NAMALWA (cell line): ENCODE data around the gene TRAF3IP3.
A peak's percentile ranks its signal among the peaks of the same experiment; 100 is the strongest.
"Not testable (repeated sequence)": the region's sequence is repeated elsewhere in the genome, so short reads cannot be mapped to it uniquely, and the experiment has no call there.

Experiments used
- DNase-seq: peaks from one replicate; pipeline ENCODE4 v3.0.0-alpha.2; 2015; ENCODE audit warnings: low spot score

The TRAF3IP3 gene

DNA sequence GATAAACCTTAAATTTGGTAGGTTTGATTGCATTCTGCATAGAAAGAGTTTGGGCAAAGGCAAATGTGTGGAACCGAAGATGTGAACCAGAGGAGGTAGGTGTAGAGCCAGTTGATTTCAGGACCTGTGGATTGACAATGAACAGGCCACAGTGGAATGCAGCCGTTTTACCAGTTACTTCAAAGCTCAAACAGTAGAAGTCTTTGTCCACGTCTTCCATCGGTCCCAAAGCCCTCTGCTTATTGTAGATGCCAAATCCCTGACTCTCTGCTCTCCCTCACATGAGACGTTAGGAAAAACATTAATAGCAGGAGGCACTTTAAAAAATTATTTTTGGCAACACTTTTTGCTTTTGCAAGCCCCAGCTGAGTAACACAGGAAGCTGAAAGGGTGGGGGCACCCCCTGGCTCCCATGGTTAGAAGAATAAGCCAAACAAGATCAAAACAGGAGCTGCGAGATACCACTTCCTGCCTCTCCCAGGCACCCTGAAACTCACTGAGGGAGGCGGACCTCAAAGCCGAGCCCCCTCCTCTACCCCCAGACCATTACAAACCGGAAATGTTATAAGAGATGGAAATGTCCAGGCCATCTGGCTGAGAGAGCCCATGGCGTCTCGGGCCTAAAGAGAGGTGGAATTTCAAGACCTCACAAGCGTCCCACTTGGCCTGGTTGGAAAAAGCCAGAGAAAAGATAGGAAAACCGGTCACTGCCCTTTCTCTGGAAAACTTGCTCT is 13.5 kb downstream of the TRAF3IP3 start:
- DNase-seq: peak; percentile 27

DNA sequence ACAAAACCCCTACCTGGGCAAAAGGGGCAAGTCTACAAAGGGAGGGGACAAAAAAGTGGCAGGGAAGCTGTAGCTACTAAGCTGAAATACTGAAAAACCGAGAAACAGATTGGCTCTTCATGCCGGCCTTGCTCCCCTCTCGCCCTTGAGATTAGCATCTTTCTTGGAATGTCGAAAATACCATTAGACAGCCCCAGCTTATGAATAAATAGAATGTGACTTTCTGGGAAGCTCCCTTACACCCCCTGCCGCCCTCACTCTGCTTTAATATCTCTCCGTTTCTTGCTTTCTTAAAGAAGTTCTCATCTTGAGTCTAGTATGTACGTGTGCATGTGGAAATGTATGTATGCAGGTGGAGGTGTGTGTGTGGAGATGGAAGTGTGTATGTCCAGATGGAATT is 14.1 kb downstream of the TRAF3IP3 start:
- DNase-seq: no peak

DNA sequence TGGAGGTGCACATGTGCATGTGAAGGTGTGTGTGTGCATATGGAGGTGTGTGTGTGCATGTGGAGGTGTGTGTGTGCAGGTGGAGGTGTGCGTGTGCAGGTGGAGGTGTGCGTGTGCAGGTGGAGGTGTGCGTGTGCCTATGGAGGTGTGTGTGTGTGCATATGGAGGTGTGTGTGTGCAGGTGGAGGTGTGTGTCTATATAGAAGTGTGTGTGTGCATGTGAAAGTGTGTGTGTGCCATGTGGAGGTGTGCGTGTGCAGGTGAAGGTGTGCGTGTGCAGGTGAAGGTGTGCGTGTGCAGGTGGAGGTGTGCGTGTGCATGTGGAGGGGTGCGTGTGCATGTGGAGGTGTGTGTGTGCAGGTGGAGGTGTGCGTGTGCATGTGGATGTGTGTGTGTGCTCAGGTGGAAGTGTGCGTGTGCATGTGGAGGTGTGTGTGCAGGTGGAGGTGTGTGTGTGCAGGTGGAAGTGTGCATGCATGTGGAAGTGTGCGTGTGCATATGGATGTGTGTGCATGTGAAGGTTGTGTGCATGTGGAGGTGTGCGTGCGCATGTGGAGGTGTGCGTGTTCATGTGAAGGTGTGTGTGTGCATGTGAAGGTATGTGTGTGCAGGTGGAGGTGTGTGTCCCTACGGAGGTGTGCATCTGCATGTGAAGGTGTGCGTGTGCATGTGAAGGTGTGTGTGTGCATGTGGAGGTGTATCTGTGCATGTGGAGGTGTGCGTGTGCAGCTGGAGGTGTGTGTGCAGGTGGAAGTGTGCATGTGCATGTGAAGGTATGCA is 15.0 kb downstream of the TRAF3IP3 start:
- no peak for DNase-seq

DNA sequence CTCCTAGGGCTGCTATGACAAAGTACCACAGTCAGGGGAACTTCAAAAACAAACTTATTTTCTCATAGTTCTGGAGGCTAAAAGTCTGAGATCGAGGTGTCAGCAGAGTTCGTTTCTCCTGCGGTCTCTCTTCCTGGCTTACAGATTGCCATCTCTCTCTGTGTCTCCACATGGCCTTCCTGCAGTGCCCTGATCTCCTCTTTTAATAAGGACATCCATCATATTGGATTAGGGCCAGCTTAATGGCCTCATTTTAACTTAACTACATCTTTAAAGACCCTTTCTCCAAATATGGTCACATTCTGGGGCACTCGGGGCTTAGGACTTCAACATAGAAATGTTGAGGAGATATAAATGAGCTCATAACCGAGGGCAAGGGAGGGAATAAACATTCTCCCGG is 16.3 kb downstream of the TRAF3IP3 start:
- no peak for DNase-seq

DNA sequence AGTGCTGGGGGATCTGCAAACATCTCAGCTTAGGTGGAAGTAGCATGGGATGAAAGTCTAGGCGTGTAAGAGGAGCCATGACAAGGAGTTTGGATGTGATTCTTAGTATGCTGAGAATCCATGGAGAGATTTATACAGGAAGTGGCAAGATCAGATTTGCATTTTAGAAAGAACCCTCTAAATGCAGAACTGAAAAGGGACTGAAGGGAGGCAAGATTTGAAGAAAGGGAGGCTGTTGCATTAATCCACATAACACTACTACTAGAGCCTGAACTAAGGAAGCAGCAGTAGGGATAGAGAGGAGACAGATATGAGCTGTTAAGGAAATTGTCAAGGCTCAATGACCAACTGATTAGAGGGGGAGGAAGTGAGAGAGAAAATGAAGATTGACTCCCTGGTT is 18.7 kb downstream of the TRAF3IP3 start:
- DNase-seq: peak; percentile 27

DNA sequence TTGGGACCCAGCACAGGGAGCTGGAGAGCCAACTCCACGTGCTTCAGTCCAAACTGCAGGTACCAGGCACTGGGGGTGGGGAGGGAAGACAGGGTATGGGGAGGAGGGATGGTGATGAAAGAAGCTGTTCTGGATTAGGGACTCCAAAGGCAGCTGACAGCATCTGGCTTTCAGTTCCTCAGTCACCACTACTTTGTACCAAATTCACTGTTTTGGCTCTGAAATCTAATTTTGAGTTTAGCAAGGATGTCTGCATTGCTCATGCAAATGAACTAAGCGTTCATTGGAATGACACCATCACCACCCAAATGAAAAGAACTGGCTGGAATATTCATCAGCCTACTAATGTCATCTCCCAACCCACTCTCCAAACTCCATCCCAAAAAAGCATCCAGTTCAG is 19.8 kb downstream of the TRAF3IP3 start:
- DNase-seq: no peak

DNA sequence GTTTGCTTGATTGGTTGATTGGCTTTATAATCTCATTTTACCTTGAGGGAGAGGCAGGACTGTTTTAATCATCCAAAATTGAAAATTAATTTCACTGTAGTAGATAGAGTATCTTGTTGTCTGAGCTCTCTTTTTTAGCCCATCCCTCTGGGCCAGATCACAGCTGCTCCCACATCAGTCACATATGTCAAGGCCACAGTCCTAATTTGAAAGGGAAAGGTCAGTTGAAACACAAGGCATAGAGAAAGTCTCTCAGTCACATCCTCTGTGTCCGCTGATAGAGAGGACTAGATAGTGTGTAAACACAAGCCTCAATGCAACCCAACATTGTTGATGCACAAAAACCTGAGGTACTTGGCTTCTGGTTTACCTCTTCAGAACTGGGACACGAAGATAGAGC is 21.7 kb downstream of the TRAF3IP3 start:
- no peak for DNase-seq

DNA sequence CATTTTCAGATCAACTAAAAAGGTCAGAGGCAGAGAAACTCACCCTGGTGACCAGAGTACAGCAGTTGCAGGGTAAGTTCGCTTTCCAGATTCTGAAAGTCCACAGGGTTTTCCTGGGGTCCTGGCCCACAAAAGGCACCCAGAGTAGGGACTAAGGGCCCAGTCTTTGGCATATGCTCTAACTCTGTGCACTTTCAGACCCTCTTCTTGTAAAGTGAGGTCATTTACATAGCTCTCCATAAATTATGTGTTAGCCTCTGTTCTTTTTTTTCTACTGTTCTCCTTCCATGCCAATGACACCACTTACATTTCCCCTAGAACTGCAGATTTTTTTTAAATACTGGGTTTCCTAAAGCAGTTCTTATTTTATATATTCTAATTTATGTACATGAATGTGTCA is 22.2 kb downstream of the TRAF3IP3 start:
- no peak for DNase-seq

DNA sequence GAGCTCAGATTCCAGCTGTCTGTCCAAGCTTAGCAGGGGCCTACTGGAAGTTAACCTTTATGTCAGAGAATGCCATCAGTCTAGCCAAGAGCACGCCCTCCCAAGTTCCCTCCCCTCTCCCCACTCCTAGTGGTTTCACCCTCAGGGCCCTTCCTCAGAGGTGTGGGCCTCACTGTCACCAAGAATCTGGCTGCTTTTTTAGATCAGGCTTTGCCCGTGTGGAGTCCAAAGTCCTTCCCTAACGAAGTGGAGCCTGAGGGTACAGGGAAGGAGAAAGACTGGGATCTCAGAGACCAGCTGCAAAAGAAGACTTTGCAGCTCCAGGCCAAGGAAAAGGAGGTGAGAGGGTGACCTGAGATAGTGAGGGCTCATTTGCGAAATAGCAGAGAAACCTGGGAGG is 24.4 kb downstream of the TRAF3IP3 start:
- DNase-seq: no peak

DNA sequence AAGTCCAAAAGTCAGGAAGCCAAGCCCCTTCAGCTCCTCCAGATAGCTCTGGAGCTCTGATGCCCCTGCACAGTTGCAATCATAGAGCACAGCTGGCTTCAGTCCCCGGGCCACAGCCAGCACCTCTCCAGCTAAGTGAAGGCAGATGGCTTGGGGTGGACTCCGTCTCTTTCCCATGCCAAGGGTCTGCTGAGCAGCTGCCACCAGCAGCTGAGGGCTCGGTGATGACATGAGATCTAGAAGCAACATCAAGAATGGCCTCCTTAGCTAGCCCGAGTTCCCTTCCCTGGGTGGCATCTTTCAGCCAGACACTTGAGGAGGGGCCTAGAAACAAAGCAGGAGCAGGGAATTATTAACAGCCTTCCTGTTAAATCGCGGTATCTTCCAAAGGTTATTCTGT is 27.5 kb downstream of the TRAF3IP3 start:
- DNase-seq: no peak

DNA sequence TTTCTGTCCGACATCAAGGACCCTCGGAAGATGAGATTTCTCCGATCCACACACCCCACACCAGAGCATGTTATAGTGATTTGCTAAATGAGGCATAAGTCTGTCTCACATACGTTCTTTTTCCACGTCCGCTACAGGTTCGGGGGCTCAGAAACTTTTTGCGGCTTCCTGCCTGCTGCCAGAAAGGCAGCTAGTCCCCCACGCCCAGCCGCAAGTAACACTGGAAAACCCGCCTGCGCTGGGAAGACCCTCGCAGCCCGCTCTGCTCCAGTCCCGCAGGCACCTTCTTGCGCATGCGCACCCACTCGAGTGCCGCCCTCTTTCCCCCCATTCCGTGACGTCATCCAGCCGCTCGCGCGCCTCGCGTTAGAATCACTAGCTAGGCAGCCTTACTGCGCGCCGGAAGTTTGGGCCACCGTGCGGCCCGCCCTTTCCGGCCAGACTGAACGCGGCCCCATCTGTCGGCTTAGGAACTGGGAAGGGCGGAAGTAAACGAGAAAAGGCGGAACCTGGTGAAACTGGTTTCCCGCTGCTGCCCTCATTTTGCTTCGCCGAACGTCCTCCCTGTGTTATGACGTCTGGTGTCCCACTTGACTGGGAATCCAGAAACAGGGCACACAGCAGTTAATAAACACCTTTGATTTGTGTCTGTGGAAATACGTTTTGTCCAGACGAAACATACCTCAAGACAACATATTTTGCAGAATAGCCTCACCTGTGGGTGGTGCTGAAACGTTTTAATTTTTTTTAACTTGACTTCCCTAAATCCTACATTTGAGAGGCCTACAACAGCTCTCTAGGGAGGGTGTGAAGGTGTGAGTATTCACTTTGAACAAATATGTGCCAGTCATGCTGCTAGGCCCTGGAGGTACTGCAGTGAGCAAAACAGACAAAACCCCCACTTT is 28.7 kb downstream of the TRAF3IP3 start, which contains the start of gene C1orf74:
Gene C1orf74, minus strand, starts transcription at position 295 of the 905 bp plus-strand sequence. CDS start 925 bp downstream, outside the sequence.
- peak; percentile 98 for DNase-seq

DNA sequence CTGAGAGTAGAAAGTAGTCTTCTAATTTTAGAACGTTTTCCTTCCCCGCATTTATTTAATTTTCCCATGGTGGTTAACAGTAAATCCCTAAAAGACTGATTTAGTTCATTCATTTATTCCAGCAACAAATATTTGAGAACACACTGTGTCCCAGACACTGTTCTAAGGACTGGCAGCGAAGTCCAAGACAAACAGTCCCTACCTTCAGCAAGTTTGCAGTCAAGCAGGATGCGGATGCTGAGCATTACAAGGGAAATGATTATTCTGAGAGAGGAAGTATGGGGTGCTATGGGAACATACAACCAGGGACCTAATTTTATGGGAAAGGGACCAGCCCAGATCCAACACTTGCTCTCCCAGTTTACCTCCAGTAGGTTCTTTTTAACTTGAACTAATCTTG is 29.7 kb downstream of the TRAF3IP3 start:
- no peak for DNase-seq

DNA sequence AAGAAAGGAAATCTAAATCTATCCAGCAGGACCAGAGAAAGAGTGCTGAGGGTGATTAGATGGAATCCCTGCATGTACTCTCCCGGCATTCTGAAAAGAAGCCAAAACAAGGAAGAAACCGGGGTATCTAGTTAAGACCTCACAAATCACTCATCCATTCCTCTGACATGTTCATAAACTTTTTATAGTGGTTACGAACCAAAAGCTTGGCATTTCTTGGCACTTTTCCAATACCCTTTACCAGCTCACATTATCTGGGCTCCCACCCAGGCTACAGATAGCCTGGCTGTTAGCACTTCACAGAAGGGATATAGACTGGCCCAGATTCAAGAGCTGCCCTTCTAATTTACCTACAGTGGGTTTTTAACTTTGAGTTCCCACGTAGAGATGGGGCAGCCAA is 30.3 kb downstream of the TRAF3IP3 start:
- no peak for DNase-seq

DNA sequence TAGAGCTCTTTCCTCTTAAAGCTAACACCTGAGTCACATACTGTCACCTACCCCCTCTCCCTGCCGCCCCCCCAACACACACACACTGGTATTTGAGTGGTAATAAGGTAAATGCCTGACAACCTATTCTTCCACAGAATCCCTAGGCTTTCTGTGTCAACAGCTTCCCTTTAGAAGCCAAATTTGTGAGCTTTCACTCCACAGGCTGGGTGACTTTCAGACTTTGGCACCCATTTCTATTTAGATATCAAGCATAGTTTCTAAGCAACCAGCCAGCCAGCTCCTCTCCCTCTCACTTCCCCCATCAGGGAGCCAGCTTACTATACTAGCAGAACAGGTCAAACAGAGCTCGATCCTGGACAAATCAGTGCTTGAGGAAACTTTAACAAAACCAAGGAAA is 31.7 kb downstream of the TRAF3IP3 start:
- no peak for DNase-seq

DNA sequence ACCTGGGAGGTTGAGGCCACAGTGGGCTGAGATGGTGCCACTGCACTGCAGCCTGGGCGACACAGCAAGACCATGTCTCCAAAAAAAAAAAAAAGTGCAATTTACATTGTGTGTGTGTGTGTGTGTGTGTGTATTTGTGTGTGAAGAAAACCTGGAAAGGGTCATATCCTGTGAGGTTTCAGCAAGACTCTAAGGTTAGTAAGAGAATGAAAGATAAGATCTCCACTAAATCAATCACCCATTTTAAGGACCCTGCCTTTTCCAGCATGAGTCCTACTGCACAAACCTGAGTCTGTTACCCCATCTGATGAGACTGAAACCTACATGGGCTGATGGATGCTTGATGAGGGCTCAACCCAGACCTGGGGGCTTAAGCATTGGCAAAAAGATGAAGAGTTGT is 33.4 kb downstream of the TRAF3IP3 start:
- DNase-seq: no peak

DNA sequence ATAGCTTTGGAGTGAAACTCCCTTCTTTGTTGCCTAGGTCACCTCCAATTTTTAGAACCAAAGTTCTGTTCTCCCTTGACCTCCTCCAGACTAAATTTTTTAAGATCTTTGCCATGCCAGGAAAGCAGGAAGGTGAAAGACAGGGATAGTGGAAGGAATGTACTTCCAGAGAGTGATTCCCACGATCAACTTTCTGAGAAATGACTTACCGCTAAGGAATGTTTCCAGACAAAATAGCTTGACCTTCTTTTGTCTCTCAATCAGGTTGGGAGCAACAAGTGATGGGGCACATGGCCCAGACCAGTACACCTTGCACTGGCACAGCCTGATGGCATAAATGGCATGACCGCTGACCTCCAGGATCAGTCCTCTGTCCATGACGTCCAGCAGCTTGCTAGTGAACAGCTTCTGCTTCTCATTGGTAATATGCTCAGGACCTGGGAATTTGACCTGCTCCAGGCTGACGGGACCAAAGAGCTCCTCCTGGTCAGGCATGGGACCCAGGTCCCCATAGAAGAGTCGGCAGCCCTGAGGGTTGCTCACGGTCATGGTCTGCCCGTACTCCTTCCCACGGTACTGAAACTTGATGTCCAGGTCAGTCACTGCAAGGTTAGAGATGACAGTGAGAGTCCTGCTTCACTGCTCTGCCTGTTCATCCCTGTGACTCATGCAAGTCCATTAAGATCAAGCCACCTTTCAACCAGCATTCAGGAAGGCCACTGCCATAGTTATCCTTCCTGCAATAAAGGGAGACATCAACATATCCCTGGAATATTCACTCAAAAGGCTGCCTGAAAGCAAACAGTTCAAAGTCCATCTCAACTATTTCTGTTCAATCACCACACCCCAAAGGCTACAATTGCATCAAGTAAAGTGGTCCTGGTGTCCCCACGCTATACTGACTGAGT is 34.7 kb downstream of the TRAF3IP3 start:
- DNase-seq: no peak

DNA sequence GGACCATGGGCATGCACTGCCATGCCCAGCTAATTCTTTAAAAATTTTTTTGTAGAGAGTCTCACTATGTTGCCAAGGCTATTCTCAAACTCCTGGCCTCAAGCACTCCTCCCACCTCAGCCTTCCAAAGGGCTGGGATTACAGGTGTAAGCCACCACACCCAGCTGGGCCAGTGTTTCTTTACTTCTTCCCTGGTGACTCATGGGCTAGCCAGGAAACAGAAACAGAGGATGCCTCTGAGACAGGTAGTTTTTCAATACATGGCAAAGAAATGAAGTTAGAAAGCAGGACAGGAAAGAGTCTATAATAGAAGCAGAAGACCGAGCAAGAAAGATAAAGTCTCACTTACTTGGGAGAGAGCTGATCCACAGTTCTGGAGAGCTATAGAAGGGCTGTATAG is 36.1 kb downstream of the TRAF3IP3 start:
- DNase-seq: no peak

DNA sequence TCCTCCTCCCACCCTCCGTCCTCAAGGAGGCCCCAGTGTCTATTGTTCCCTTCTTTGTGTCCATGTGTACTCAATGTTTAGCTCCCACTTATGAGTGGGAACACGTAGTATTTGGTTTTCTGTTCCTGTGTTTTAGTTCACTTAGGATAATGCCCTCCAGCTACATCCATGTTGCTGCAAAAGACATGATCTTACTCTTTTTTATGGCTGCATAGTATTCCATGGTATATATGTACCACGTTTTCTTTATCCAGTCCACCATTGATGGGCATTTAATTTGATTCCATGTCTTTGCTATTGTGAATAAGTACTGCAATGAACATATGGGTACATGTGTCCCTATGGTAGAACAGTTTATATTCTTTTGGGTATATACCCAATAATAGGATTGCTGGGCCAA is 37.9 kb downstream of the TRAF3IP3 start:
- DNase-seq: not testable (repeated sequence)

DNA sequence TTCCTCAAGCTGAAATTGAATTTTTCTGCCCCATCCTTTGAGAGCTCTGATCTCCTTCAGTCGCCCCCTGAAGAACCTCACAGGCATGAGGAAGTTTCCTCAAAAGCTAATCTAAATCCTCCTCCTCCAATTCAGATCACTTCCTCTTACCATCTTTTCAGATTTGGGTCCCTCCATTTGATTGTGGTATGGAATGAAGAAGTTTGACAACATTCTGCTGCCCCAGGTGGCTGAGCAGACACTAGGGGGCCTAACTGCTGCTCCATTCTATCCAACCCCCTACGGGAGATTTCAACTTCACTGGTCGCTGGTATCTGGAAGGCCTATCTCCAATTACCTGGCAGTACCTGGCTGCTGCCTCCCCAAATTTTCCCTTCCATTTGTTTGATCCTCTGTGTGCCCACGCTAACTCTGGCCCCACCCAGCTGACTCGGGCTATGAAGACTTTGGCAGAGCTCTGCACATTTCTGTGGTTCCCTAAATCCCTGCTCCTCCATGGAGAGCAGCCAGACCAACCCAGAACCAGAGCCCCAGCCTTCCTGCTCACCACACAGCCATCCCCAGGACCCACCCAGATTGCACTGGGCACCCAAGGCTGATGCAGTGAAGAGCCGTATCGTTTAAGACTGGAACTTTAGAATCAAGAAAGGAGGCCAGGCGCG is 42.3 kb downstream of the TRAF3IP3 start:
- DNase-seq: peak; percentile 25

DNA sequence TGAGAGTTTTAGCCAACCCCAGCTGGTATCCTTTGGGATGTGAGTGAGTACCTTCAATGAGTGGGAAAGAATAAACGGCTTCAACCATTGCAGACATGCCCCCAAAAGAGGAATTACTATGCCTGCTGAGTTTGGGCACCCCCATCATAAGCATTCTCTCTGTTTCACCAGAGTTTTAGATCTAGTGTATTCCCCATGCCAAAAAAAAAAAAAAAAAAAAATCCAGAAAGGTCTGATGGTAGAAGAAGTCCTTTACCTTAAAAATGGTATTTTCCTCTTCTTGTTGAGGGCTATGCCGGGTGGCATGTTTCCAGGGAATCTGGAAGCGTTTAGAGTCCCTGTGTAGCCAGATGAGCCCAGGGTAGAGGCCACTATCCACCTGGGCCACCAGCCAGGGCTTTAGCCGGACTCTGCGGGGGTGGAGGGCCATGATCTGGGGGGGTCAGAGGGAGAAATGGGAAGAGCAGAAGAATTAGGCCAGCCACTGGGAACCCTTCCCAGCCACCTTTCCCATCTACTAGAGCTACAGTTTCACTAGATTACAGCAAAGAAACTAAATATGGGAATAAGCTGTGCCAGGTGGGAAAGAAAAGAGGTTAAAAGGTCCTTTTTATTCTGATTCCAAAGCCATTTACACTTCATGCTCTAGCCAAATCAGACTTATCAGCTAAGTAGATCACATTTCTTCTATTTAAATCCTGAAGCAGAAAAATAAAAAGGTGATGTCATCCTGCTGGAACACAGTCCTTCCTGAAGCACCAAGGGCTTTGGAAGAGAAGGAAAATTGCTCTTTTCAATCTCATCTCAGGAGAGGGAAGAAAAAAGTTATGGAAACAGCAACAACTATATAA is 45.4 kb downstream of the TRAF3IP3 start:
- no peak for DNase-seq
